GM12865 (cell line): Measurements from ENCODE around the gene OPRL1.

ENCODE experiments used
- DNase-seq: peaks from one replicate; pipeline ENCODE4 v3.0.0; 2010; ENCODE audit warnings: low read depth
- H3K4me3 ChIP-seq: 2 replicates; pipeline ENCODE4 v1.5.1; 2011; ENCODE audit warnings: mild to moderate bottlenecking, low read depth, low read length, control low read depth
- TF ChIP-seq, protein P1 (sequence below): IDR thresholded peaks from 2 replicates; pipeline ENCODE4 v1.5.1; 2011; ENCODE audit warnings: low read length, control low read depth, low read depth, inconsistent platforms; ENCODE audit not compliant: insufficient read depth; ENCODE audit errors: missing control alignments

OPRL1 gene

DNA sequence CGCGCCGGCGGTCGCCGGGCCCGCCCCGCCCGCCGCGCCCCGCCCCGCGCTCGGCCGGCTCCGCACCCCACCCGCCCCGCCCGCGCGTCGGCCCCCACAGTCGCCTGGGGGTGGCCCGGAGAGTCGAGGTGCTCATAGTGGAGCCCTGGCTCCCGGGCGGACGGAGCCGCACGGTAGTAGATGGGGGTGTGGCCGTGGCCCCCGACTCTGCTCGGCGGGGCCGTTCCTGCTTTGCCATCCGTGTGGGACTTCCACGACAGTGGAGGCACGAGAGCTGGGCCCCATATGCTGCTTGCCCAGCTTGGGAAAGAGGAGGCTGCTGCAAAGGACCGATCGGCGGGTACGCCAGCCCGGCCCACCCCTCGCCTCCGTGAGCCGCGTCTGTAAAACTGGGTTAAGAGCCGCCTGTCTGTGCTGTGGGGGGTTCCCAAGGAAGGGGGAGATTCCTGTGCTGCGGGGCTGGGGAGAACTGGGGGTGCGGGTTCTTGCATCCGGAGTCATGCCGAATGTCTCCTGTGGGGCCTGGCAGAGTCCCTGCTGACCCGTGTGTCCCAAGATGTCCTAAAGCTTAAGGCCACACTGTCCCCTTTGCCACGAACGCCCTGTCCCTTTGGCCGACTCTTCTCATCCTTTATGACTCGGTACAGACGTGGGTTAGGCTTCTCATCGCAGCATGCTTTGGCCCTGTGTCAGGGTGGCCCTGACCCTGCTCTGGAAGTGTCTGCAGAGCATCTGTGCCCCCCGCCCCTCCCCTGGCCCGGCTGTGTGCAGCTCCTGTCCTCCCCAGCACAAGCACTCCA lies at the start of gene OPRL1:
Gene OPRL1 (plus strand): TSS at position 70 of the 800 bp plus-strand sequence. CDS start 12,639 bp downstream, outside the sequence.
- TF ChIP-seq, protein P1, sequence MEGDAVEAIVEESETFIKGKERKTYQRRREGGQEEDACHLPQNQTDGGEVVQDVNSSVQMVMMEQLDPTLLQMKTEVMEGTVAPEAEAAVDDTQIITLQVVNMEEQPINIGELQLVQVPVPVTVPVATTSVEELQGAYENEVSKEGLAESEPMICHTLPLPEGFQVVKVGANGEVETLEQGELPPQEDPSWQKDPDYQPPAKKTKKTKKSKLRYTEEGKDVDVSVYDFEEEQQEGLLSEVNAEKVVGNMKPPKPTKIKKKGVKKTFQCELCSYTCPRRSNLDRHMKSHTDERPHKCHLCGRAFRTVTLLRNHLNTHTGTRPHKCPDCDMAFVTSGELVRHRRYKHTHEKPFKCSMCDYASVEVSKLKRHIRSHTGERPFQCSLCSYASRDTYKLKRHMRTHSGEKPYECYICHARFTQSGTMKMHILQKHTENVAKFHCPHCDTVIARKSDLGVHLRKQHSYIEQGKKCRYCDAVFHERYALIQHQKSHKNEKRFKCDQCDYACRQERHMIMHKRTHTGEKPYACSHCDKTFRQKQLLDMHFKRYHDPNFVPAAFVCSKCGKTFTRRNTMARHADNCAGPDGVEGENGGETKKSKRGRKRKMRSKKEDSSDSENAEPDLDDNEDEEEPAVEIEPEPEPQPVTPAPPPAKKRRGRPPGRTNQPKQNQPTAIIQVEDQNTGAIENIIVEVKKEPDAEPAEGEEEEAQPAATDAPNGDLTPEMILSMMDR = no peak
- DNase-seq = peak; percentile 35
- H3K4me3 ChIP-seq = peak within 1 kb of the TSS; percentile 60

- no peak overlapping the region for H3K4me3 ChIP-seq
- TF ChIP-seq, protein P1 = no peak
- no peak for DNase-seq
Observed at GRCh38 chr20:64030371-64031134, 49.3 kb upstream of the OPRL1 start.

DNA sequence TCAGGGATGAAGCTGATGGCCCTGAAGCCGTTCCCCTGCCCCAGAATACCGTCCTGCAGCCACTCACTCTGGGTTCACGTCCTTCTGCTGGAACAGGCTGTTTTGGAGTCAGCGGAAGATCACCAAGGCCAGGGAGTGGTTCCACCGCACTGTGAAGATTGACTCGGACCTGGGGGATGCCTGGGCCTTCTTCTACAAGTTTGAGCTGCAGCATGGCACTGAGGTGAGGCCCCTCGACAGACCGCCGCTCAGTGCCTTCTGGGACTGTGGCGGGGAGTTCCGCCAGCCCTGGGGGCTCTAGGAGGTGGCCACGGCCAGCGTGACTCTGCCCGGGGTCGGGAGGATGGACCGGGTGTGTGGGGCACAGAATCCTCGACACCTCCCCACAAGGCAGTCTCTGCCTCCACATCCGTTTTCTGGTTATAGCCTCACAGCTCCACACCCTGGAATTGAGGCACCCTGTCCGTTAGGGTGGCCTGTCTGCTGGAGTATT lies 48.0 kb upstream of the OPRL1 start:
- H3K4me3 ChIP-seq = no peak overlapping the region
- TF ChIP-seq, protein P1 = no peak
- DNase-seq = no peak

GRCh38 chr20:64032706-64033624 lies 46.9 kb upstream of the OPRL1 start:
- TF ChIP-seq, protein P1 = no peak
- H3K4me3 ChIP-seq = no peak overlapping the region
- DNase-seq = no peak

- TF ChIP-seq, protein P1 = no peak
- no peak for DNase-seq
- H3K4me3 ChIP-seq = no peak overlapping the region
Observed at GRCh38 chr20:64033981-64034493, 45.8 kb upstream of the OPRL1 start.
